GM18519 (cell line): ENCODE measurements around the gene HINT3.
A peak's percentile ranks its signal among the peaks of the same experiment; 100 is the strongest.
"Not testable (repeated sequence)": the region's sequence is repeated elsewhere in the genome, so short reads cannot be mapped to it uniquely, and the experiment has no call there.

Experiments
- ATAC-seq: cut with Tn5 transposase; IDR thresholded peaks from one replicate; pipeline ENCODE4 v1.9.1; 2021; ENCODE audit warnings: mild to moderate bottlenecking, moderate library complexity; ENCODE audit not compliant: unreplicated experiment, low FRiP score

HINT3 gene

DNA sequence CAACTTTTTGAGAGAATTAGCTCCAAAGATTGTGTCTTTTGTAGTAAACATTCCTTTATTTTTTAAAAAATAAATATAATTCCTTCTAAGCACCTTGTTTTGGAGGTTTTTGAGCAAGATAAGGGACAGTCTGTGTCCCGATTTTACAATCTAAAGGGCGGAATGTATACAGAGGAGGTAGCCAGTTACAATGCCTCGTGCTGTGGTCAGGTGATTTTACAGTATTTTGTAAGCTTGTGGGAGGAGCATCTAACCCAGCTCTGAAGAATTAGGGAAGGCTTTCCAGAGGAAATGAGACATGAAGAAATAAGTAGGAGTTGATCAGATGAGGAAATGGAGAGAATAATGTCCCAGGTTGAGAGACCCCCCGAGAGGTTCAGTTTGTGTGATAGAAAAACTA is 1.3 kb downstream of the HINT3 start:
- ATAC-seq, result no peak

DNA sequence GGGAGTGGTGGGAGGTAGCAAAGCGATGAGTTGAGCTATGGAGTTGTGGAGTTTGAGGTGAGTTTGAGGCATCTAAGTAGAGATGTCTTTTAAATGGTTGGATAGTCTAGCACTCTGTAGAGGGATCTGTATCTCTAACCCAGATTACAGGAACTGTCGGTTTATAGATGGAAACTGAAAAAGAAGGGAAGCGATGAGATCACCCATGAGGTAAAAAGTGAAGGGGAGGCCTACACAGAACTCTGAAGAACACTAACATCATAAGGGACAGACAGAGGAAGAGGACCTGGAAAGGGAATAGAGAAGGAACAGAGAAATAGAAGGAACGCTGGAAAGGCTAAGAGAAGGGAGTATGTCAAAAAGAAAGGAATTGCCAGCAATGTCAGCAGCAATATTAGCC is 2.5 kb downstream of the HINT3 start:
- no peak for ATAC-seq

DNA sequence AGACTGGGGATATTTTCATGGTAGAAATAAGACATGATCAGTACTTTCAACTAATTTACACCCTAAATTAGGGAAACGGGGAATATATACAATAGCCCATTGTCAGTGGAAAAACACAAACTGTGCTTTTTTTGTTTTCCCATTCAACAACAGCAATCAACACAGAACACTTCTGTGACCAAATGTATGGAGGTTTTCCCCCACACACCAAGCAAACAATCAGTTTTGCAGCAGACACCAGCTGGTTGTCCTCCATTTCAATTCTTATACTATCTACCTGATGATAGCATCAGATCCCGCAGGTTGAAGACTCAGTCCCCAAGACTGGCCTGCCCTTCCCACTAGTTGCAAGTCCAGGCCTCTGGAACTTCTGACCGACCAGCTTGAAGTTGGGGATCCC is 4.5 kb downstream of the HINT3 start:
- no peak for ATAC-seq

GRCh38 chr6:125962900-125963497 is 6.4 kb downstream of the HINT3 start:
- ATAC-seq, result no peak

- ATAC-seq, result no peak
Measured at GRCh38 chr6:125963817-125964216, 7.2 kb downstream of the HINT3 start.

DNA sequence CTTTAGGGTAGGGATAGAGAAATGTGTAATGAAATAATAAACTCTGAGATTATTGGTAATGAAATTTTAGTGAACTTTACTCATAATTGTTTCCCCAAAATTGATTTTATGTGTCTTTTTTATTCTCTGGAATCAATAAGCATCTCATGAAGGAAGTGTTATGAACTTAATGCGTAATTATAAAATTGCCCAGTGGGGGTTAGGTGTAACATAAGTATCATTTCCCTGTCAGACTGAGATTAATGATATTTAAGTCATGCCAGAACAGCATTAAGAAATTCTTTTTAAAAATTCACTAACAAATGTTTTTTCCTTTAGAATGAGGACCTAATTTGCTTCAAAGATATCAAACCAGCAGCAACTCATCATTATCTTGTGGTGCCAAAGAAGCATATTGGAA is 10.0 kb downstream of the HINT3 start:
- ATAC-seq, result no peak

GRCh38 chr6:125968493-125968892 is 11.9 kb downstream of the HINT3 start:
- ATAC-seq, result no peak

DNA sequence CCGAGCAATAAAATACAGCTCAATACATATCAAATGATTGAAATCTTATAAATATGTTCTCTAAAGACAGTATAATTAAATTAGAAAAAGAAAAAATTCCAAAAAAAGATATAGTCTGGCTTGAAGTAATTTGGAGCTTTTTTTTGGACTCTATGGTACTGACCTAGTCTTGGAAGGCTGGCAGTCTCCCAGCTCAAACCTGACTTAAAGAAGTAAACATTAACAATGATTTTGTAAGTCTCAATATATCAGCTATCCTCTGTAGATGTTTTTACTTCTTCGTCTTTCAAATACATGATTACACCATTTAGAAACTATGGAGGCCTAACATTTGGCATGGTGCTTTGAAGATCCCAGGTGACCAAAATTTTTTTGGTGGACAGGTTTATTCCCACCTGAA is 14.2 kb downstream of the HINT3 start:
- no peak for ATAC-seq

DNA sequence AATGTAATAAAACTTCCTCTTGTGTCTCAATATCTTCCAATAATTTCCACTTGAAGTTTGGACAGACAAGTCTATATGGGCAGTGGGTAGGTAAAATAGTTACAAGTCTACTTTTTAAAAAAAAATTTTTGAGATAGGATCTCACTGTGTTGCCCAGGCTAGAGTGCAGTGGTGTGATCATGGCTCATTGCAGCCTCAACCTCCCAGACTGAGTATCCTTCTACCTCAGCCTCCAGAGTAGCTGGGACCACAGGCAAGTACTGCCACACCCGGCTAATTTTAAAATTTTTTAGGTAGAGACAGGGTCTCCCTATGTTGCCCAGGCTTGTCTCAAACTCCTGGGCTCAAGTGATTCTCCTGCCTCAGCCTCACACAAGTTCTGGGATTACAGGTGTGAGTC is 15.9 kb downstream of the HINT3 start:
- not testable (repeated sequence) for ATAC-seq

DNA sequence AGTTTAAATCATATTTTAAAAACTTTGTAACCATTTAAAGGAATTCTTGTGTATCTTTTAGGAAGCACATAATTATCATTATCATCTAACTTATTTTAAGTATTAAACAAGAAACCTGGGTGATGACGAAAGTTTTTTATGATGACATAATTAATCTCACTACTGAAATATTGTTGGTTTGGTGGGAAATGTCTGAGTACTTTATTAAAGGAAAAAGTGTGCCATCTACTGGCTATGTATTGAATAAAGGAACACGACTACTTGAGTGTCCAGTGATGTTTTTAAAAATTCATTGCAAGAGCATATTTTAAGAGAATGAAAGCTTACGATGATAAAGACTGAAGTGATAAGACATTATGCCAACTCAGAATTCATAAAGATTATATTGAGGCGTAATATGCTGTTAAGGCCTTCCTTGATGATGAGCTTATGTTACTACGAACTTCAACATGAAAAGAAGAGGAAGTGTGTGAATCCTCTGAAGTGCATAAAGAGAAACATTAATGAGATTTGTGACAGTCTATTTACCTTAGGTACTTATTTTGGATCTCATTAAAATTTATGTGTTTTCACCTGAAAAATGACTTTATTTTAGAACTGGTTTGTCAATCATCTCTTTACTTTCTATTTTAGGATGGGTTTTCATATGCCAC is 17.8 kb downstream of the HINT3 start:
- peak; percentile 86 for ATAC-seq

- no peak for ATAC-seq
Measured at GRCh38 chr6:125979101-125979500, 22.5 kb downstream of the HINT3 start.

DNA sequence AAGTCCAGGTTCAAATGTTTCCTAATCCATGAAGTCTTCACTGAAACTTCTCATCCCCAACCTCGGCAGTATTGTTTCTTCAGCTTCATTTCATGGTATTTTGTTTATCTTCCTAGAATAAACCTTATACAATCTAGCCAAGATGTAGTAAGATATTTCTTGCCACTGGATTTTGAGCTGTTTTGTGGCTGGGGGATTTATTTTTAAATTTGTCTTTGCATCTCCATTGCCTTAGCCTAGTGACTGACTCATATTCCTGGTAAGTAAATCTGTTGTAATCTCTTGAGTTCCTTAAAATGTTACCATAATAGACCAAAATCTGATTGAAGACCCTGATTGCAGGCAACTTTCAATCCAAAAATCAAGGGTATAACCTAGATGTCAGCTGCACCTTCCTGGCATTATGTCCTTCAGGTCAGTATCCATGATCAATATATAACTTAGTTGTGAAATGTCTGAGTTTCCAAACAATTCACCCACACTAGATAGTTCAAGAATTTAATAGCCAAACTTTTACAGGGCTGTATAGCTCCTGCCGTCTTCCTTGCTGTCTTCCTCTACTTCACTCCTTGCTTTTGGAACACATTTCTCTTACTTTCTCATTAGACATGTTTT is 25.1 kb downstream of the HINT3 start:
- no peak for ATAC-seq

DNA sequence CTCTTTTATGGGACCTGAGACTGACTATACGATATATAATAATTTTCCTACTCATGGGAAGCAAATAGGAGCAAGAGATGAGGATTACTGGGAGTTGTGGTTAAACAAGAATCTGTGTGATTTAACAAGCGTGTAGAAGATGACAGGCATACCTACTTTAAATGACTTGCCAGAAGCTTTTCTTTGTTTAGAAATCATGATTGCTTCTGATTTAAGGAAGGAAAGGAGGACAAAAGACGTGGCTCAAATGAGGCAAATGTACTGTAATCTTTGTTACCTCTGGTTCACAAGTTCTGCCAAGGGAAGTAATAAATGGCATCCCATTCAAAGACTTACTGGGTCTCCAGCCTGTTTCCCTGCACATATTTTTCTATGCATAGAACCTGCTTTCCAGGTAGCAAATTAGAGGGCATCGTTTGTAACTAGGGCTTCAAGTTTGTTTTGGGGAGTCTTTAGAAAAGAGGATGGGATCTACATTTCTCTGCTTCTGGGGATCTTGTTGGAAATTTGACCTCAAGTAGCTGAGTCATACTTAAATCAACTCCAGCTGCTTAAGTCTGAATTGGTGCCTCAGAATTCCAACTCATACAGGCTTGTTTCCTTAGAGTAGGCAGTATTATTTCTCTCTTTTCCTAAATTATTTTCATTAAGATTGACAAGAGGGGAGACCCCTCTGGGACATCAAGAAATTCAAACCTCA is 26.8 kb downstream of the HINT3 start:
- no peak for ATAC-seq

GRCh38 chr6:125984311-125984710 is 27.7 kb downstream of the HINT3 start:
- ATAC-seq, result no peak

DNA sequence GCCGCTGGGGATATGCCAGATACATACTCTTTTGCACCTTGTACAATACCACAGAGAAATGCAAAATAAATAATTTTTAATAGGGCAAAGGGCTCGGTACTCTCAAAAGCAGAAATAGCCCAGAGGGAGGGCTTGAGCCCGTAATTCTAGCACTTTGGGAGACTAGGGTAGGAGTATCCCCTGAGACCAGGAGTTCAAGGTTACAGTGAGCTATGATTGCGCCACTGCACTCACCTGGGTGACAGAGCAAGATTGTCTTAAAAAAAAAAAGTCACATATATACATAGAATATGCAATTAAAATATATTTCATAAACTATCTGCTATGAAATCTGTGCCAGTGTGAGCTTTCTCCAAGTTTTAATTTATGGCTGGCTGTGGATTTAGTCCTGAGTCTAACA is 29.0 kb downstream of the HINT3 start:
- no peak for ATAC-seq

GRCh38 chr6:125985979-125986300 is 29.4 kb downstream of the HINT3 start:
- ATAC-seq, result no peak

GRCh38 chr6:125986301-125987025 is 29.9 kb downstream of the HINT3 start, which contains the start of gene TRMT11:
TRMT11 (plus strand) TSS chr6:125986540; CDS start chr6:125986551, 11 bp downstream.
- ATAC-seq, result peak; percentile 94

GRCh38 chr6:125987026-125987617 is 30.6 kb downstream of the HINT3 start:
- peak; percentile 32 for ATAC-seq

GRCh38 chr6:125988280-125988679 is 31.7 kb downstream of the HINT3 start:
- ATAC-seq, result no peak

DNA sequence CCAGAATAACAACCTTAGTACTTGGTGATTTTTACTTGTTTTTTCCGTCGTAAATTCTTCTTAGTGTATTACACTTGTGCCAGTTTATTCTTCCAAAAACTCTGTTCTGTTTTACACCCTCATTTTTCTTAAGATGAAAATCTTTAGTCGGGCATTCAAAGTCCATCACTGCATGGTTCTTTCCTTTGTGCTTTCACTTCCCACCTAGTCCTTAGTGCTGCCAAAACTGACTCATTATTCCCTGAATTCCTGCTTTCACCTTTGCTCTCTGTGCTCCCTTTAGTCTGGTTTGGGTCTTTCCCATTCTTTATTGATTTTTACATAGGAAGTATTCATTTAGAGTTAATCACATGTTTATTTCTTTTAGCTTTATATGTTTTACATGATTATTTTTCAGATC is 33.1 kb downstream of the HINT3 start:
- no peak for ATAC-seq

DNA sequence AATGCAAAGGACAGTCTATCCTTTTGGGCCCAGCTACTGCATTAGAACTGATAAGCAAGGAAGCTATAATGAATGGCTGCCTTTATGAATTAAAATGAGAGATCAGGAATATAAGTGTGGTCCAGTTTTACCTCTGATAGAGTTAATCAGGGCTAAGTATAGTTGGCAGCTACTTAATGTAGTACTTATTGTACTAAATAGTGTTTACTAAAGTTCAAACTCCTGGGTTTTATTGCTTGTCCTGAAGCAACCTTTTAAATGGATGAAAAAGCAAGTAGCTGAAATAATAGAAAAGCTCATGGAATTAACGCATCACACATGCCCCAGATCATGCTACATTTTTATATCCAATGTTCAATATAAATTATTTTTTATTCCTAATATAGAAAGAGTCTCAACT is 35.1 kb downstream of the HINT3 start:
- no peak for ATAC-seq
